Measurements from ENCODE around the gene P3H1. TPM values are rescaled to one million over a fixed set of nuclear protein-coding genes. Genes with fewer than 3 reads are reported as not detected.
A peak's percentile ranks its signal among the peaks of the same experiment; 100 is the strongest.

Gene P3H1
- total RNA-seq, 1 experiment from 2014 or later: 32.9 TPM

GRCh38 chr1:42765269-42765668 is 1.6 kb downstream of the P3H1 start:
- Histone ChIP-seq H2AFZ (ENCODE audit: low read depth, low read length, poor library complexity, severe bottlenecking) (no peak overlapping the region), H3K9me2 (ENCODE audit: insufficient read depth) (no peaks in the 10 kb centered on the region), H3K4me3 (replicated peaks in 1 of 2; ENCODE audit: low read depth in 1 of 2, low read length in 2 of 2) (peak overlapping the region; percentile 76 to 84), H3K4me2 (ENCODE audit: low read length) (peak overlapping the region; percentile 77), H4K20me1 (ENCODE audit: insufficient read depth) (no peaks in the 10 kb centered on the region; the same call in 1 of the 2 replicates), H3K36me3 (ENCODE audit: control insufficient read depth in 1 of 2, insufficient read depth in 2 of 2, low read length in 2 of 2) (peaks cover 0 to 4% of the 10 kb centered on the region in 2 experiments; a peak in 2 of 4 replicates), H3K27me3 (ENCODE audit: insufficient read depth, low read length) (no peaks in the 10 kb centered on the region), H3K27ac (ENCODE audit: low read depth, low read length) (no peak overlapping the region), H3K9ac (ENCODE audit: low read length) (peak overlapping the region; percentile 81; the same call in 1 of the 2 replicates), H3K79me2 (ENCODE audit: insufficient read depth, low read length) (peaks cover 19% of the 10 kb centered on the region), H3K9me3 (ENCODE audit: control insufficient read depth in 1 of 2, insufficient read depth in 1 of 2, low read depth in 1 of 2, low read length in 2 of 2) (no peaks in the 10 kb centered on the region), H3K4me1 (ENCODE audit: control insufficient read depth in 1 of 2, insufficient read depth in 2 of 2, low read length in 2 of 2) (peaks cover 11 to 18% of the 10 kb centered on the region in 2 experiments; a peak in 3 of 4 replicates)
- ChIA-PET POLR2A (interaction anchor here (1.0 to 1.9 kb wide), 2 partner anchors 83 to 107 kb away, joined by 4 to 5 read pairs; partner anchors contain the start of genes PPIH and YBX1), CTCF (interaction anchor here (1.0 to 3.4 kb wide), 6 partner anchors 7 to 592 kb away, joined by 3 to 25 read pairs (median 8); partner anchors contain the start of gene ZNF691), RAD21 (ENCODE audit: low non-redundant PET in 1 of 2, low total read pairs in 2 of 2, uncharacterized antibody in 2 of 2, unreplicated experiment in 2 of 2) (interaction anchor here in 1 of 2 experiments (1.1 kb wide), 1 partner anchor 81 kb away, joined by 3 read pairs; the partner anchor contains the start of gene ZNF691)
- no peak for ATAC-seq
- no peak for TF ChIP-seq FOSL1 (IDR thresholded peaks at IDR 0.05; ENCODE audit: low read depth)
- peak; percentile 18; the same call in 1 of the 2 replicates for TF ChIP-seq SRF (IDR thresholded peaks at IDR 0.05; ENCODE audit: low read depth)
- TF ChIP-seq POLR2AphosphoS5 (IDR thresholded peaks at IDR 0.05; ENCODE audit: low read depth, low read length): no peak
- TF ChIP-seq RAD21 (IDR thresholded peaks at IDR 0.05; ENCODE audit: low read depth): no peak
- BruUV-seq (replicated peaks): TSS peak; percentile 48
- intact Hi-C loops (cut with micrococcal nuclease): loop anchor here (10.0 kb wide), 1 partner anchor 1420 kb away; no protein-coding TSS in a partner anchor
- no peak for DNase-seq (ENCODE audit: low read depth, low spot score)

- ChIA-PET CTCF (no interaction called here), RAD21 (ENCODE audit: low non-redundant PET in 1 of 2, low total read pairs in 2 of 2, uncharacterized antibody in 2 of 2, unreplicated experiment in 2 of 2) (no interaction called here), POLR2A (no interaction called here)
- Histone ChIP-seq H3K27me3 (ENCODE audit: insufficient read depth, low read length) (no peaks in the 10 kb centered on the region), H3K9me3 (ENCODE audit: control insufficient read depth in 1 of 2, insufficient read depth in 1 of 2, low read depth in 1 of 2, low read length in 2 of 2) (no peaks in the 10 kb centered on the region), H3K36me3 (ENCODE audit: control insufficient read depth in 1 of 2, insufficient read depth in 2 of 2, low read length in 2 of 2) (peaks cover 0 to 7% of the 10 kb centered on the region in 2 experiments; a peak in 2 of 4 replicates), H3K4me3 (replicated peaks in 1 of 2; ENCODE audit: low read depth in 1 of 2, low read length in 2 of 2) (no peak overlapping the region), H3K4me1 (ENCODE audit: control insufficient read depth in 1 of 2, insufficient read depth in 2 of 2, low read length in 2 of 2) (peaks cover 5 to 11% of the 10 kb centered on the region in 2 experiments; a peak in 3 of 4 replicates), H2AFZ (ENCODE audit: low read depth, low read length, poor library complexity, severe bottlenecking) (no peak overlapping the region), H3K9me2 (ENCODE audit: insufficient read depth) (no peaks in the 10 kb centered on the region), H3K79me2 (ENCODE audit: insufficient read depth, low read length) (peaks cover 10% of the 10 kb centered on the region), H3K27ac (ENCODE audit: low read depth, low read length) (no peak overlapping the region), H3K9ac (ENCODE audit: low read length) (no peak overlapping the region), H3K4me2 (ENCODE audit: low read length) (no peak overlapping the region), H4K20me1 (ENCODE audit: insufficient read depth) (no peaks in the 10 kb centered on the region; the same call in 1 of the 2 replicates)
- ATAC-seq (no peak), DNase-seq (ENCODE audit: low read depth, low spot score) (no peak)
- intact Hi-C loops (cut with micrococcal nuclease): loop anchor here (10.0 kb wide), 1 partner anchor 1417 kb away; no protein-coding TSS in a partner anchor
- no TSS peak for BruUV-seq (replicated peaks)
- TF ChIP-seq EGR1 (IDR thresholded peaks at IDR 0.05; ENCODE audit: low read depth): no peak
- TF ChIP-seq REST (IDR thresholded peaks at IDR 0.05; ENCODE audit: low read depth): no peak
- no peak for TF ChIP-seq ZFX (IDR thresholded peaks at IDR 0.05)
- no peak for TF ChIP-seq TCF7L2 (IDR thresholded peaks at IDR 0.05; ENCODE audit: borderline replicate concordance, extremely low read depth, insufficient read depth, insufficient read length)
- no peak for TF ChIP-seq EZH2phosphoT487 (IDR thresholded peaks at IDR 0.05; ENCODE audit: borderline replicate concordance)
- no peak for TF ChIP-seq RAD21 (IDR thresholded peaks at IDR 0.05; ENCODE audit: low read depth)
- no peak for TF ChIP-seq YY1 (IDR thresholded peaks at IDR 0.05; ENCODE audit: extremely low read depth, insufficient replicate concordance, low read depth, low read length)
- TF ChIP-seq CEBPB (IDR thresholded peaks at IDR 0.05; ENCODE audit: low read depth): no peak
- no peak for TF ChIP-seq EZH2 (IDR thresholded peaks at IDR 0.05)
- no peak for TF ChIP-seq SP1 (IDR thresholded peaks at IDR 0.05; ENCODE audit: low read depth)
- no peak for TF ChIP-seq CBX3 (IDR thresholded peaks at IDR 0.05; ENCODE audit: low read depth)
- TF ChIP-seq SRF (IDR thresholded peaks at IDR 0.05; ENCODE audit: low read depth): no peak
- TF ChIP-seq ZBTB33 (IDR thresholded peaks at IDR 0.05; ENCODE audit: extremely low read depth, insufficient replicate concordance, low read length): no peak
These were observed 4.6 kb downstream of the P3H1 start for GRCh38 chr1:42762269-42762668.

All from HCT116 (cell line).